Smooth muscle cell (in vitro differentiated cells): ENCODE measurements around the gene MAD2L1. TPM values are rescaled to one million over a fixed set of nuclear protein-coding genes. Genes with fewer than 3 reads are reported as not detected.

Experiments used
- DNase-seq: peaks from one replicate; lab custom pipeline; 2025; ENCODE audit not compliant: unreplicated experiment; lab: John Stamatoyannopoulos, UW
- H2AFZ ChIP-seq: fragments of 200-600 bp; sonication (generic); 2 replicates; pipeline ENCODE4 v1.6.0; 2016; ENCODE audit warnings: antibody characterized with exemption, low read depth, mild to moderate bottlenecking
- H3F3A ChIP-seq: fragments of 200-600 bp; sonication (generic); 2 replicates; pipeline ENCODE4 v1.6.0; 2017; ENCODE audit warnings: antibody characterized with exemption, low read depth
- H3K27ac ChIP-seq: fragments of 200-600 bp; sonication (generic); 2 replicates; pipeline ENCODE4 v1.5.1; 2016; ENCODE audit warnings: low read depth, mild to moderate bottlenecking
- H3K27me3 ChIP-seq: fragments of 200-600 bp; sonication (generic); 2 replicates; pipeline ENCODE4 v1.6.1; 2016; ENCODE audit warnings: low read depth, mild to moderate bottlenecking
- H3K36me3 ChIP-seq: fragments of 200-600 bp; sonication (generic); 2 replicates; pipeline ENCODE4 v1.5.1; 2016; ENCODE audit warnings: low read depth
- H3K4me1 ChIP-seq: fragments of 200-600 bp; sonication (generic); 2 replicates; pipeline ENCODE4 v1.5.1; 2016; ENCODE audit warnings: low read depth
- H3K4me2 ChIP-seq: fragments of 200-600 bp; sonication (generic); 2 replicates; pipeline ENCODE4 v1.6.0; 2016; ENCODE audit warnings: mild to moderate bottlenecking
- H3K4me3 ChIP-seq: fragments of 200-600 bp; sonication (generic); 2 replicates; pipeline ENCODE4 v1.5.1; 2016; ENCODE audit warnings: mild to moderate bottlenecking
- H3K79me2 ChIP-seq: fragments of 200-600 bp; sonication (generic); 2 replicates; pipeline ENCODE4 v1.6.0; 2016; ENCODE audit warnings: low read depth, mild to moderate bottlenecking
- H3K9ac ChIP-seq: fragments of 200-600 bp; sonication (generic); 2 replicates; pipeline ENCODE4 v1.6.0; 2016; ENCODE audit warnings: low read depth
- H3K9me3 ChIP-seq: fragments of 200-600 bp; sonication (generic); replicated peaks from 2 replicates; pipeline ENCODE4 v1.5.1; 2016; ENCODE audit warnings: low read depth
- H4K20me1 ChIP-seq: fragments of 200-600 bp; sonication (generic); 2 replicates; pipeline ENCODE4 v1.6.0; 2016; ENCODE audit warnings: low read depth
- CTCF ChIP-seq: fragments of 200-600 bp; sonication (generic); IDR thresholded peaks from 2 replicates; pipeline ENCODE4 v1.5.1; 2017; ENCODE audit warnings: borderline replicate concordance, mild to moderate bottlenecking, antibody characterized with exemption; ENCODE audit not compliant: insufficient read depth, poor library complexity, severe bottlenecking
- WGBS: methylation state at CpG from one replicate; pipeline ENCODE4 v1.1.7; 2016; ENCODE audit warnings: low lambda C conversion rate; 5-methylcytosine and 5-hydroxymethylcytosine counted together
- polyA plus RNA-seq: library from polyadenylated mRNA; unstranded; fragments of >200 nt; fragmentation: Nextera tagmentation; extraction: Ambion mirVana; gene quantifications from 2 replicates; pipeline ENCODE4 v1.2.1, GENCODE V29; 2016
- total RNA-seq: library from RNA; depleted of rRNA; stranded (reverse); fragments of >200 nt; gene quantifications from 2 replicates; pipeline ENCODE4 v1.2.3, GENCODE V29; 2014

MAD2L1 gene
- total and polyA plus RNA-seq, 2 experiments from 2014 or later, result 19.1 to 19.3 TPM

GRCh38 chr4:120055795-120056194, 10.9 kb downstream of the MAD2L1 start:
- TF ChIP-seq CTCF, result no peak
- WGBS, result 96% methylated on average over 1 of the region's 1 CpG

GRCh38 chr4:120055162-120055561, 11.5 kb downstream of the MAD2L1 start:
- no peak overlapping the region for H3K9ac ChIP-seq
- WGBS, result 78% methylated on average over 1 of the region's 1 CpG
- no peaks in the 10 kb centered on the region for H3K36me3 ChIP-seq
- no peak overlapping the region for H3K27ac ChIP-seq
- H3K4me3 ChIP-seq, result no peak overlapping the region
- no peak overlapping the region for H3K4me2 ChIP-seq
- H3F3A ChIP-seq, result no peaks in the 10 kb centered on the region
- no peak for DNase-seq
- H3K27me3 ChIP-seq, result no peaks in the 10 kb centered on the region
- no peaks in the 10 kb centered on the region for H3K79me2 ChIP-seq
- no peak for TF ChIP-seq CTCF
- no peaks in the 10 kb centered on the region for H4K20me1 ChIP-seq
- no peak overlapping the region for H2AFZ ChIP-seq
- H3K9me3 ChIP-seq, result no peaks in the 10 kb centered on the region
- H3K4me1 ChIP-seq, result no peaks in the 10 kb centered on the region

More at GRCh38 chr4:120055795-120056194, 10.9 kb downstream of the MAD2L1 start:
- H2AFZ ChIP-seq, result no peak overlapping the region
- no peaks in the 10 kb centered on the region for H3K9me3 ChIP-seq
- no peak overlapping the region for H3K4me3 ChIP-seq
- no peaks in the 10 kb centered on the region for H3K4me1 ChIP-seq
- no peaks in the 10 kb centered on the region for H3K27me3 ChIP-seq
- H3F3A ChIP-seq, result no peaks in the 10 kb centered on the region
- H4K20me1 ChIP-seq, result no peaks in the 10 kb centered on the region
- H3K4me2 ChIP-seq, result no peak overlapping the region
- H3K9ac ChIP-seq, result no peak overlapping the region
- DNase-seq, result no peak
- no peak overlapping the region for H3K27ac ChIP-seq
- no peaks in the 10 kb centered on the region for H3K79me2 ChIP-seq
- no peaks in the 10 kb centered on the region for H3K36me3 ChIP-seq

GRCh38 chr4:120053911-120054310, 12.7 kb downstream of the MAD2L1 start:
- Histone ChIP-seq H3K4me2 (no peak overlapping the region), H3K4me3 (no peak overlapping the region), H4K20me1 (no peaks in the 10 kb centered on the region), H3K79me2 (no peaks in the 10 kb centered on the region), H3K36me3 (no peaks in the 10 kb centered on the region), H3K27ac (no peak overlapping the region), H3F3A (no peaks in the 10 kb centered on the region), H3K9ac (no peak overlapping the region), H3K9me3 (no peaks in the 10 kb centered on the region), H3K4me1 (no peaks in the 10 kb centered on the region), H3K27me3 (no peaks in the 10 kb centered on the region), H2AFZ (no peak overlapping the region)
- no peak for TF ChIP-seq CTCF
- no peak for DNase-seq
- 93% methylated on average over 1 of the region's 1 CpG for WGBS

GRCh38 chr4:120052856-120053255, 13.8 kb downstream of the MAD2L1 start:
- peak; percentile 2 for DNase-seq
- Histone ChIP-seq H3K79me2 (no peaks in the 10 kb centered on the region), H3K4me2 (no peak overlapping the region), H2AFZ (no peak overlapping the region), H3K27me3 (no peaks in the 10 kb centered on the region), H3K9ac (no peak overlapping the region), H3K36me3 (no peaks in the 10 kb centered on the region), H3K27ac (no peak overlapping the region), H4K20me1 (no peaks in the 10 kb centered on the region), H3F3A (no peaks in the 10 kb centered on the region), H3K4me3 (no peak overlapping the region), H3K4me1 (no peaks in the 10 kb centered on the region), H3K9me3 (no peaks in the 10 kb centered on the region)
- WGBS, result 48% methylated on average over 4 of the region's 4 CpGs
- no peak for TF ChIP-seq CTCF
